Activated CD4-positive, alpha-beta T cell treated with anti-CD3 and anti-CD28 coated beads, Interleukin-2, amount 10 ng/mL, durations not matched to agents 7 days and 5 days (primary cell): ENCODE results near the gene PPM1L. TPM values are rescaled to one million over a fixed set of nuclear protein-coding genes. Genes with fewer than 3 reads are reported as not detected.

Experiments used
- CTCF ChIA-PET: fragments of 350-600 bp; sonication (Branson Sonifier 250); formaldehyde crosslinking; loops from one replicate; lab custom pipeline; 2021; ENCODE audit warnings: antibody characterized with exemption; lab: Charles Lee
- POLR2A ChIA-PET: fragments of 350-600 bp; sonication (Branson Sonifier 250); formaldehyde crosslinking; loops from one replicate; lab custom pipeline; 2021; ENCODE audit warnings: antibody characterized with exemption; lab: Charles Lee
- DNase-seq: peaks from one replicate; pipeline ENCODE4 v3.0.0-alpha.2; 2020
- H3K27ac Mint-ChIP-seq: one replicate; pipeline ENCODE4 v1.8.0; 2021; ENCODE audit warnings: mild to moderate bottlenecking, moderate library complexity, mixed read lengths
- H3K27me3 Mint-ChIP-seq: one replicate; pipeline ENCODE4 v1.8.0; 2021; ENCODE audit warnings: mixed read lengths
- H3K36me3 Mint-ChIP-seq: one replicate; pipeline ENCODE4 v1.8.0; 2021; ENCODE audit warnings: low read depth, mixed read lengths
- H3K4me1 Mint-ChIP-seq: one replicate; pipeline ENCODE4 v1.8.0; 2021; ENCODE audit warnings: mixed read lengths
- H3K4me3 Mint-ChIP-seq: one replicate; pipeline ENCODE4 v1.8.0; 2021; ENCODE audit warnings: mild to moderate bottlenecking, moderate library complexity, mixed read lengths
- H3K9me3 Mint-ChIP-seq: one replicate; pipeline ENCODE4 v1.8.0; 2021; ENCODE audit warnings: mixed read lengths
- total RNA-seq, 2 experiments: library from RNA; stranded (reverse); gene quantifications; one replicate each; pipeline ENCODE4 v1.2.3, GENCODE V29; 2021

Gene PPM1L
- total RNA-seq, 2 experiments from 2014 or later, result 5.4 to 5.8 TPM

- peaks cover 24% of the 10 kb centered on the region for H3K27me3 Mint-ChIP-seq
- H3K27ac Mint-ChIP-seq, result no peak overlapping the region
- H3K36me3 Mint-ChIP-seq, result peaks cover 6% of the 10 kb centered on the region
- POLR2A ChIA-PET, result no interaction called here
- CTCF ChIA-PET, result no interaction called here
- peaks cover 10% of the 10 kb centered on the region for H3K4me1 Mint-ChIP-seq
- DNase-seq, result no peak
- no peak overlapping the region for H3K4me3 Mint-ChIP-seq
- no peaks in the 10 kb centered on the region for H3K9me3 Mint-ChIP-seq
Observed at GRCh38 chr3:161101609-161102008, 345.6 kb downstream of the PPM1L start.

- peak overlapping the region; percentile 70 for H3K4me3 Mint-ChIP-seq
- no peak for DNase-seq
- no peaks in the 10 kb centered on the region for H3K9me3 Mint-ChIP-seq
- peaks cover 6% of the 10 kb centered on the region for H3K36me3 Mint-ChIP-seq
- ChIA-PET CTCF (interaction anchor here (2.2 kb wide), 1 partner anchor 12 kb away, joined by 4 read pairs; no protein-coding TSS in a partner anchor), POLR2A (no interaction called here)
- H3K4me1 Mint-ChIP-seq, result peaks cover 16% of the 10 kb centered on the region
- no peak overlapping the region for H3K27ac Mint-ChIP-seq
- H3K27me3 Mint-ChIP-seq, result peaks cover 26% of the 10 kb centered on the region
Observed at GRCh38 chr3:161103776-161104385, 347.9 kb downstream of the PPM1L start.

GRCh38 chr3:161104561-161105551 is 348.8 kb downstream of the PPM1L start, which contains the start of gene B3GALNT1:
Gene B3GALNT1 (minus strand): TSS chr3:161105349. CDS start chr3:161086754, 18,595 bp downstream.
- CTCF ChIA-PET, result interaction anchor here (0.7 to 2.2 kb wide), 2 partner anchors 13 to 94 kb away, joined by 3 to 4 read pairs; no protein-coding TSS in a partner anchor
- peak; percentile 35 for DNase-seq

GRCh38 chr3:161107311-161107710 is 351.3 kb downstream of the PPM1L start:
- peaks cover 2% of the 10 kb centered on the region for H3K36me3 Mint-ChIP-seq
- DNase-seq, result no peak
- H3K4me1 Mint-ChIP-seq, result peaks cover 16% of the 10 kb centered on the region
- POLR2A ChIA-PET, result no interaction called here
- H3K9me3 Mint-ChIP-seq, result no peaks in the 10 kb centered on the region
- no peak overlapping the region for H3K4me3 Mint-ChIP-seq
- H3K27ac Mint-ChIP-seq, result no peak overlapping the region
- CTCF ChIA-PET, result no interaction called here
- peaks cover 40% of the 10 kb centered on the region for H3K27me3 Mint-ChIP-seq

More at GRCh38 chr3:161104561-161105551, 348.8 kb downstream of the PPM1L start, which contains the start of gene B3GALNT1:
- POLR2A ChIA-PET, result no interaction called here
- Mint-ChIP-seq H3K4me1 (peaks cover 16% of the 10 kb centered on the region), H3K4me3 (peak within 1 kb of the TSS; percentile 70), H3K27ac (peak within 1 kb of the TSS; percentile 67), H3K9me3 (no peaks in the 10 kb centered on the region), H3K27me3 (peaks cover 28% of the 10 kb centered on the region), H3K36me3 (peaks cover 6% of the 10 kb centered on the region)

- Mint-ChIP-seq H3K9me3 (no peaks in the 10 kb centered on the region), H3K36me3 (peaks cover 2% of the 10 kb centered on the region), H3K4me1 (peaks cover 16% of the 10 kb centered on the region), H3K27me3 (peaks cover 33% of the 10 kb centered on the region), H3K4me3 (no peak overlapping the region), H3K27ac (no peak overlapping the region)
- ChIA-PET CTCF (no interaction called here), POLR2A (no interaction called here)
- no peak for DNase-seq
Observed at GRCh38 chr3:161108840-161109239, 352.8 kb downstream of the PPM1L start.

GRCh38 chr3:161117646-161118045 is 361.6 kb downstream of the PPM1L start:
- Mint-ChIP-seq H3K36me3 (no peaks in the 10 kb centered on the region), H3K27me3 (peaks cover 13% of the 10 kb centered on the region), H3K4me3 (no peak overlapping the region), H3K4me1 (no peaks in the 10 kb centered on the region), H3K27ac (no peak overlapping the region), H3K9me3 (peaks cover 23% of the 10 kb centered on the region)
- DNase-seq, result no peak
- CTCF ChIA-PET, result no interaction called here
- POLR2A ChIA-PET, result no interaction called here

GRCh38 chr3:161126495-161126894 is 370.5 kb downstream of the PPM1L start:
- Mint-ChIP-seq H3K4me3 (no peak overlapping the region), H3K9me3 (peaks cover 10% of the 10 kb centered on the region), H3K27ac (no peak overlapping the region), H3K36me3 (no peaks in the 10 kb centered on the region), H3K27me3 (peaks cover 5% of the 10 kb centered on the region), H3K4me1 (no peaks in the 10 kb centered on the region)
- no peak for DNase-seq
- CTCF ChIA-PET, result no interaction called here
- POLR2A ChIA-PET, result no interaction called here

Other genes starting within 250 kb of the PPM1L start
- 10 to 100 TPM; 38.6 to 53.7 TPM for gene KPNA4, start 190.7 kb upstream of the PPM1L start, total RNA-seq
- gene ARL14, start 79.1 kb upstream of the PPM1L start, total RNA-seq, result not detected